SK-N-SH treated with all-trans-retinoic acid at 6 μM for 48 hours (cell line): ENCODE data around the gene DDX52.

Source experiments
- CREB5 ChIP-seq: fragments of 250-450 bp; sonication (Bioruptor Pico); IDR thresholded peaks from 2 replicates; pipeline ENCODE4 v1.5.1; 2020; ENCODE audit warnings: low read depth, mild to moderate bottlenecking, moderate library complexity
- CSRNP3 ChIP-seq: fragments of 250-450 bp; sonication (Bioruptor Pico); IDR thresholded peaks from 2 replicates; pipeline ENCODE4 v1.5.1; 2021; ENCODE audit warnings: mild to moderate bottlenecking, moderate library complexity
- PATZ1 ChIP-seq: fragments of 250-450 bp; sonication (Bioruptor Pico); IDR thresholded peaks from 2 replicates; pipeline ENCODE4 v1.8.0; 2020; ENCODE audit warnings: mild to moderate bottlenecking, moderate library complexity, borderline replicate concordance
- TSHZ2 ChIP-seq: fragments of 250-450 bp; sonication (Bioruptor Pico); IDR thresholded peaks from 2 replicates; pipeline ENCODE4 v1.5.0; 2020; ENCODE audit warnings: mild to moderate bottlenecking, moderate library complexity
- ZFP3 ChIP-seq: fragments of 250-450 bp; sonication (Bioruptor Pico); IDR thresholded peaks from 2 replicates; pipeline ENCODE4 v1.5.0; 2020; ENCODE audit warnings: mild to moderate bottlenecking, moderate library complexity
- ZFP30 ChIP-seq: fragments of 450-650 bp; formaldehyde crosslinking; IDR thresholded peaks from 2 replicates; pipeline ENCODE4 v1.5.0; 2022; ENCODE audit warnings: mild to moderate bottlenecking, moderate library complexity

GRCh38 chr17:37667039-37667438 lies 23.8 kb upstream of the DDX52 start:
- TF ChIP-seq CREB5 (CRISPR knock-in tag): no peak
- TF ChIP-seq ZFP30 (CRISPR knock-in tag): no peak
- TF ChIP-seq CSRNP3: no peak
- TF ChIP-seq PATZ1 (CRISPR knock-in tag): no peak
- no peak for TF ChIP-seq TSHZ2 (CRISPR knock-in tag)
- TF ChIP-seq ZFP3 (CRISPR knock-in tag): no peak
